ENCODE data around the gene UBE2R2.

Gene UBE2R2

DNA sequence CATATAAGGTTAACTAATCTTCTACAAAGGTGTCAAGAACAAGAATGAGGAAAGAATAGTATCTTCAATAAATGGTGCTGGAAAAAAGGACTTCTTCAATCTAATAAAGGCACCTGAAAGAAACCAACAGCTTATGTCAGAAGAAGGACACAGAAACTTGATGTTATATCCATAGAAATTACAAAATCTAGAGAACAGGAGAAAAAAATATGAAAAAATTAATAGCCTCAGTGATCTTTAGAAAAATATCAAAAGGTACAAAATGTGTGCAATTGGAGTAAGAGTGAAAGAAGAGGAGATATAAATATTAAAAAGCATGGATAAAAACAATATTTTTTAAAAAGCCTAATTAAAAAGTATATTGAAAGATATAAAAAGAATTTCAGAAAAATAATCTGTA, 40.4 kb upstream of the UBE2R2 start:
- TF ChIP-seq, protein P1, sequence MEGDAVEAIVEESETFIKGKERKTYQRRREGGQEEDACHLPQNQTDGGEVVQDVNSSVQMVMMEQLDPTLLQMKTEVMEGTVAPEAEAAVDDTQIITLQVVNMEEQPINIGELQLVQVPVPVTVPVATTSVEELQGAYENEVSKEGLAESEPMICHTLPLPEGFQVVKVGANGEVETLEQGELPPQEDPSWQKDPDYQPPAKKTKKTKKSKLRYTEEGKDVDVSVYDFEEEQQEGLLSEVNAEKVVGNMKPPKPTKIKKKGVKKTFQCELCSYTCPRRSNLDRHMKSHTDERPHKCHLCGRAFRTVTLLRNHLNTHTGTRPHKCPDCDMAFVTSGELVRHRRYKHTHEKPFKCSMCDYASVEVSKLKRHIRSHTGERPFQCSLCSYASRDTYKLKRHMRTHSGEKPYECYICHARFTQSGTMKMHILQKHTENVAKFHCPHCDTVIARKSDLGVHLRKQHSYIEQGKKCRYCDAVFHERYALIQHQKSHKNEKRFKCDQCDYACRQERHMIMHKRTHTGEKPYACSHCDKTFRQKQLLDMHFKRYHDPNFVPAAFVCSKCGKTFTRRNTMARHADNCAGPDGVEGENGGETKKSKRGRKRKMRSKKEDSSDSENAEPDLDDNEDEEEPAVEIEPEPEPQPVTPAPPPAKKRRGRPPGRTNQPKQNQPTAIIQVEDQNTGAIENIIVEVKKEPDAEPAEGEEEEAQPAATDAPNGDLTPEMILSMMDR (conservative IDR thresholded peaks at IDR 0.05; ENCODE audit: low read length), result no peak
- TF ChIP-seq EZH2phosphoT487 (IDR thresholded peaks at IDR 0.05; ENCODE audit: borderline replicate concordance), result no peak
- H4K20me1 ChIP-seq (ENCODE audit: insufficient read depth, low read length, poor library complexity, severe bottlenecking), result no peaks in the 10 kb centered on the region
- H3K4me3 ChIP-seq (ENCODE audit: low read length, poor library complexity, severe bottlenecking), result no peak overlapping the region
- H3F3A ChIP-seq (ENCODE audit: low read depth), result no peaks in the 10 kb centered on the region
- peak overlapping the region; percentile 58; the same call in 1 of the 2 replicates for H2AFZ ChIP-seq (ENCODE audit: low read length)
- no peaks in the 10 kb centered on the region for H3K79me2 ChIP-seq (ENCODE audit: insufficient read depth, low read length)
- H3K27me3 ChIP-seq (ENCODE audit: insufficient read depth, low read length, poor library complexity, severe bottlenecking), result no peaks in the 10 kb centered on the region
- no peaks in the 10 kb centered on the region for H3K9me2 ChIP-seq (replicated peaks; ENCODE audit: low read depth, low read length)
- no peaks in the 10 kb centered on the region for H3K4me1 ChIP-seq (ENCODE audit: insufficient read depth, low read length, poor library complexity, severe bottlenecking)
- no peak overlapping the region for H3K9ac ChIP-seq (ENCODE audit: low read depth, low read length, poor library complexity, severe bottlenecking)
- H3K9me3 ChIP-seq (ENCODE audit: insufficient read depth, low read depth, low read length), result no peaks in the 10 kb centered on the region
- no peaks in the 10 kb centered on the region for H3K36me3 ChIP-seq (ENCODE audit: insufficient read depth, low read length)
- H3K4me2 ChIP-seq (ENCODE audit: low read depth, low read length, poor library complexity, severe bottlenecking), result no peak overlapping the region

DNA sequence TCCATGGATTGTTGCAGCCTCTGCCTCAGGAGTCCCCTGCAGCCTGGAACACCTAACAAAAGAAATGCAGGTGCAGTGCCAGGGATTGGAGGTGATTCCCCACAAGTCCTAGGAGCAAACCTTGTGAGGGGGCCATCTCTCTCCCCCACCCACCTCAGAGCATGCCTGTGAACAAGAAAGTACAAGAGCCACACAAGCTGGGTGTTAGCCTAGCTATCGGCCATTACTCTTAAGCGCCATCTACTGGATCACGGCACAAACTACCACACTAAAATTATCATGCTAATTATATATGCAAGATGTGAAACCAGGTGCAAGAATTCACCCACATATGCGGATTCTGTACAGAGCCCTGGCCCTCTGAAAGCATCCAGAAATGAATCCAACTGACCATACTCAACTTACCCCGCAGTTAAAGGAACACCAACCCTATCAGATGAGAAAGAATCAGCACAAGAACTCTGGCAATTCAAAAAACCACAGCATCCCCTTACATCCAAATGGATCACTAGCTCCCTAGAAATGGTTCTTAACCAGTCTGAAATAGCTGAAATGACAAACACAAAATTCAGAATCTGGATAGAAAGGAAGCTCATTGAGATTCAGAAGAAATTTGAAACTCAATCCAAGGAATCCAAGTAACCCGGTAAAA, 38.1 kb upstream of the UBE2R2 start:
- Histone ChIP-seq H3F3A (ENCODE audit: low read depth) (no peaks in the 10 kb centered on the region), H3K9me2 (replicated peaks; ENCODE audit: low read depth, low read length) (no peaks in the 10 kb centered on the region), H3K27me3 (ENCODE audit: insufficient read depth, low read length, poor library complexity, severe bottlenecking) (no peaks in the 10 kb centered on the region), H3K4me2 (ENCODE audit: low read depth, low read length, poor library complexity, severe bottlenecking) (peak overlapping the region; percentile 48), H2AFZ (ENCODE audit: low read length) (peak overlapping the region; percentile 74; the same call in 1 of the 2 replicates), H3K4me3 (ENCODE audit: low read length, poor library complexity, severe bottlenecking) (no peak overlapping the region), H3K4me1 (ENCODE audit: insufficient read depth, low read length, poor library complexity, severe bottlenecking) (peaks cover 9% of the 10 kb centered on the region), H3K9me3 (ENCODE audit: insufficient read depth, low read depth, low read length) (no peaks in the 10 kb centered on the region), H4K20me1 (ENCODE audit: insufficient read depth, low read length, poor library complexity, severe bottlenecking) (no peaks in the 10 kb centered on the region), H3K36me3 (ENCODE audit: insufficient read depth, low read length) (no peaks in the 10 kb centered on the region), H3K79me2 (ENCODE audit: insufficient read depth, low read length) (no peaks in the 10 kb centered on the region), H3K9ac (ENCODE audit: low read depth, low read length, poor library complexity, severe bottlenecking) (no peak overlapping the region)
- TF ChIP-seq EZH2phosphoT487 (IDR thresholded peaks at IDR 0.05; ENCODE audit: borderline replicate concordance), result no peak
- TF ChIP-seq, protein P1 (conservative IDR thresholded peaks at IDR 0.05; ENCODE audit: low read length), result peak; percentile 81

DNA sequence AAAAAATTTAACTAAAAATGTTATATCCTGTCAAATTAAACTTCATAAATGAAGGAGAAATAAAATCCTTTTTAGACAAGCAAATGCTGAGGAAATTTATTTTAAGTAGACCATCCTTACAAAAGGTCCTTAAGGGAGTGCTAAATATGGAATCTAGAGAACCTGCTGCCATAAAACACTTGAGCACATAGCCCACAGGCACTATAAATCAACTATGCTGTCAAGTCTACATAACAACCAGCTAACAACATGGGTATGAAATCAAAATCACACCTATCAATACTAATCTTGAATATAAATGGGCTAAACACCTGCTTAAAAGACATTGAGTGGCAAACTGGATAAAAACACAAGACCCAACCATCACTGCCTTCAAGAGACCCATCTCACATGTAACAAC, 36.7 kb upstream of the UBE2R2 start:
- H3K9me3 ChIP-seq (ENCODE audit: insufficient read depth, low read depth, low read length), result no peaks in the 10 kb centered on the region
- no peaks in the 10 kb centered on the region for H4K20me1 ChIP-seq (ENCODE audit: insufficient read depth, low read length, poor library complexity, severe bottlenecking)
- H3K79me2 ChIP-seq (ENCODE audit: insufficient read depth, low read length), result no peaks in the 10 kb centered on the region
- no peak overlapping the region for H3K4me2 ChIP-seq (ENCODE audit: low read depth, low read length, poor library complexity, severe bottlenecking)
- H2AFZ ChIP-seq (ENCODE audit: low read length), result no peak overlapping the region
- H3K36me3 ChIP-seq (ENCODE audit: insufficient read depth, low read length), result no peaks in the 10 kb centered on the region
- no peaks in the 10 kb centered on the region for H3K27me3 ChIP-seq (ENCODE audit: insufficient read depth, low read length, poor library complexity, severe bottlenecking)
- H3K4me1 ChIP-seq (ENCODE audit: insufficient read depth, low read length, poor library complexity, severe bottlenecking), result peaks cover 9% of the 10 kb centered on the region
- H3K9ac ChIP-seq (ENCODE audit: low read depth, low read length, poor library complexity, severe bottlenecking), result no peak overlapping the region
- TF ChIP-seq, protein P1 (conservative IDR thresholded peaks at IDR 0.05; ENCODE audit: low read length), result no peak
- no peak for TF ChIP-seq EZH2phosphoT487 (IDR thresholded peaks at IDR 0.05; ENCODE audit: borderline replicate concordance)
- no peaks in the 10 kb centered on the region for H3K9me2 ChIP-seq (replicated peaks; ENCODE audit: low read depth, low read length)
- no peaks in the 10 kb centered on the region for H3F3A ChIP-seq (ENCODE audit: low read depth)
- H3K4me3 ChIP-seq (ENCODE audit: low read length, poor library complexity, severe bottlenecking), result no peak overlapping the region

Measured in Loucy (cell line).